SU-DHL-6 (cell line): Measurements from ENCODE around the gene DSG4.

Experiments
- H2AFZ ChIP-seq: fragments of 200-600 bp; sonication (generic); 2 replicates; pipeline ENCODE4 v1.6.1; 2014; ENCODE audit warnings: low read depth, mild to moderate bottlenecking, moderate library complexity, mixed read lengths, antibody characterized with exemption, low read length; ENCODE audit not compliant: severe bottlenecking
- H3F3A ChIP-seq: fragments of 200-600 bp; shearing (Covaris generic); 2 replicates; pipeline ENCODE4 v1.6.0; 2016; ENCODE audit warnings: antibody characterized with exemption, mild to moderate bottlenecking; ENCODE audit not compliant: insufficient read depth
- H3K27ac ChIP-seq: fragments of 200-600 bp; sonication (generic); 2 replicates; pipeline ENCODE4 v1.5.1; 2016; ENCODE audit warnings: low read depth, mild to moderate bottlenecking, low read length, moderate library complexity, mixed read lengths
- H3K27me3 ChIP-seq: fragments of 200-600 bp; sonication (generic), shearing (Covaris generic); 2 replicates; pipeline ENCODE4 v1.6.0; 2014; ENCODE audit warnings: mild to moderate bottlenecking, low read length
- H3K36me3 ChIP-seq: fragments of 200-600 bp; sonication (generic); 2 replicates; pipeline ENCODE4 v1.6.1; 2014; ENCODE audit warnings: mild to moderate bottlenecking, low read length, mixed read lengths
- H3K4me2 ChIP-seq: fragments of 300-600, 200-600 bp; shearing (Covaris generic), sonication (generic); 2 replicates; pipeline ENCODE4 v1.6.0; 2014; ENCODE audit warnings: low read length, low read depth, mild to moderate bottlenecking; ENCODE audit not compliant: poor library complexity, severe bottlenecking
- H3K4me3 ChIP-seq: fragments of 200-600 bp; sonication (generic); 2 replicates; pipeline ENCODE4 v1.5.1; 2014; ENCODE audit warnings: antibody characterized with exemption, low read length, mild to moderate bottlenecking, mixed read lengths; ENCODE audit not compliant: insufficient read depth, poor library complexity, severe bottlenecking
- H3K79me2 ChIP-seq: fragments of 200-600 bp; sonication (generic); 2 replicates; pipeline ENCODE4 v1.6.1; 2014; ENCODE audit warnings: mild to moderate bottlenecking, low read length, moderate library complexity; ENCODE audit not compliant: insufficient read depth
- H3K9ac ChIP-seq: fragments of 200-600 bp; sonication (generic); 2 replicates; pipeline ENCODE4 v1.7.0; 2014; ENCODE audit warnings: mild to moderate bottlenecking, low read length
- H3K9me2 ChIP-seq: fragments of 200-600 bp; sonication (generic); replicated peaks from 2 replicates; pipeline ENCODE4 v1.6.1; 2014; ENCODE audit warnings: low read length; ENCODE audit not compliant: insufficient read depth
- H3K9me3 ChIP-seq: fragments of 200-600 bp; sonication (generic); 2 replicates; pipeline ENCODE4 v1.6.1; 2014; ENCODE audit warnings: low read length, mixed read lengths; ENCODE audit not compliant: insufficient read depth
- H4K20me1 ChIP-seq: fragments of 200-600 bp; sonication (generic); 2 replicates; pipeline ENCODE4 v1.6.1; 2014; ENCODE audit warnings: low read depth, mild to moderate bottlenecking, antibody characterized with exemption, low read length, moderate library complexity, mixed read lengths
- EZH2phosphoT487 ChIP-seq: fragments of 200-600 bp; sonication (generic), shearing (Covaris generic); conservative IDR thresholded peaks from 2 replicates; pipeline ENCODE4 v1.6.1; 2018; ENCODE audit warnings: mild to moderate bottlenecking, antibody characterized with exemption, low read length, moderate library complexity, mixed read lengths
- TF ChIP-seq, protein P1 (sequence below): fragments of 200-600 bp; sonication (generic); IDR thresholded peaks from one replicate; pipeline ENCODE4 v1.5.1; 2017; ENCODE audit warnings: antibody characterized with exemption, mild to moderate bottlenecking, low read length, moderate library complexity; ENCODE audit not compliant: insufficient read depth, poor library complexity, severe bottlenecking

Gene DSG4

DNA sequence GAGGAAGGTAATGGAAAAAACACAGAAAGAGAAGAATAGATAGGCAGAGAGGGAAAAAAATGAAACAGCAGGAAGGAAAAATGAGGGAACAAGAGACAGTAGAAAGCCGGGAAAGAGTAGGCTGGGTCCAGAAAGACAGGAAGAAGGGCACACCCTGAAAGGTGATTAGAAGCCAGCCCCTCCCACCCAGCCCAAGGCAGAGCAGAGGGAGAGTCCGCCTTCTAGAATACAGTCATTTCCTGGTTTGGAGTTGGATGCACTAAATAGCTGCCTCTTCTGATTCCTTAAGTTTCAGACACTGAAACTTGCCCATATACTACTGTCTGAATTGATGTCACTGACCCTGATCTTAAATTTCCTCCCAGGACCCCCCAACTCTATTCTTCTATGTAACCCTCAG lies 53.0 kb downstream of the DSG4 start:
- H4K20me1 ChIP-seq, result no peaks in the 10 kb centered on the region
- no peaks in the 10 kb centered on the region for H3K9me3 ChIP-seq
- H3K27ac ChIP-seq, result no peak overlapping the region
- no peaks in the 10 kb centered on the region for H3K27me3 ChIP-seq
- H3K4me2 ChIP-seq, result no peak overlapping the region
- no peaks in the 10 kb centered on the region for H3K9me2 ChIP-seq
- no peak overlapping the region for H3K4me3 ChIP-seq
- H3K9ac ChIP-seq, result no peak overlapping the region
- no peaks in the 10 kb centered on the region for H3K79me2 ChIP-seq
- TF ChIP-seq, protein P1, sequence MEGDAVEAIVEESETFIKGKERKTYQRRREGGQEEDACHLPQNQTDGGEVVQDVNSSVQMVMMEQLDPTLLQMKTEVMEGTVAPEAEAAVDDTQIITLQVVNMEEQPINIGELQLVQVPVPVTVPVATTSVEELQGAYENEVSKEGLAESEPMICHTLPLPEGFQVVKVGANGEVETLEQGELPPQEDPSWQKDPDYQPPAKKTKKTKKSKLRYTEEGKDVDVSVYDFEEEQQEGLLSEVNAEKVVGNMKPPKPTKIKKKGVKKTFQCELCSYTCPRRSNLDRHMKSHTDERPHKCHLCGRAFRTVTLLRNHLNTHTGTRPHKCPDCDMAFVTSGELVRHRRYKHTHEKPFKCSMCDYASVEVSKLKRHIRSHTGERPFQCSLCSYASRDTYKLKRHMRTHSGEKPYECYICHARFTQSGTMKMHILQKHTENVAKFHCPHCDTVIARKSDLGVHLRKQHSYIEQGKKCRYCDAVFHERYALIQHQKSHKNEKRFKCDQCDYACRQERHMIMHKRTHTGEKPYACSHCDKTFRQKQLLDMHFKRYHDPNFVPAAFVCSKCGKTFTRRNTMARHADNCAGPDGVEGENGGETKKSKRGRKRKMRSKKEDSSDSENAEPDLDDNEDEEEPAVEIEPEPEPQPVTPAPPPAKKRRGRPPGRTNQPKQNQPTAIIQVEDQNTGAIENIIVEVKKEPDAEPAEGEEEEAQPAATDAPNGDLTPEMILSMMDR, result no peak
- TF ChIP-seq EZH2phosphoT487, result no peak
- no peak overlapping the region for H2AFZ ChIP-seq
- H3F3A ChIP-seq, result no peaks in the 10 kb centered on the region
- no peaks in the 10 kb centered on the region for H3K36me3 ChIP-seq

DNA sequence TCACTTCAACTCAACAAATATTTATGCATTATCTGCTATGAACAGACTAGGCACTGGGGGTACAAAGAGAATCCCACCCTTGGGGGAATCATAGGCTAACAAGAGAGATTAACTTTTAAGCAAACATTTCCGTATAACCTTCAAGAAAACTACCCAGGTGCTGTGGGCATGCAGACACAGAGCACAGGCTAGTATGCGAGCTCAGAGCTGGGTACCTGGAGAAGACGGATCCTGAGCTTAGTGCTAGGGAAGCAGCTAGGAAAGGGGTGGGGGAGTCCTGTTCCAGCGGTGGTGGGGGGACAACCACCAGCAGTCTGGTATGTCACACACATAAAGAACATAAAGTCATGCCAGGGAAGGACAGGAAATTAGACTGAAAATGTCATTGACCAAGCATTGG lies 53.5 kb downstream of the DSG4 start:
- Histone ChIP-seq H3F3A (no peaks in the 10 kb centered on the region), H3K79me2 (no peaks in the 10 kb centered on the region), H3K9me2 (no peaks in the 10 kb centered on the region), H3K9ac (no peak overlapping the region), H3K9me3 (no peaks in the 10 kb centered on the region), H3K4me3 (no peak overlapping the region), H3K27ac (no peak overlapping the region), H2AFZ (no peak overlapping the region), H4K20me1 (no peaks in the 10 kb centered on the region), H3K36me3 (no peaks in the 10 kb centered on the region), H3K4me2 (no peak overlapping the region), H3K27me3 (no peaks in the 10 kb centered on the region)
- TF ChIP-seq, protein P1, result no peak
- no peak for TF ChIP-seq EZH2phosphoT487

DNA sequence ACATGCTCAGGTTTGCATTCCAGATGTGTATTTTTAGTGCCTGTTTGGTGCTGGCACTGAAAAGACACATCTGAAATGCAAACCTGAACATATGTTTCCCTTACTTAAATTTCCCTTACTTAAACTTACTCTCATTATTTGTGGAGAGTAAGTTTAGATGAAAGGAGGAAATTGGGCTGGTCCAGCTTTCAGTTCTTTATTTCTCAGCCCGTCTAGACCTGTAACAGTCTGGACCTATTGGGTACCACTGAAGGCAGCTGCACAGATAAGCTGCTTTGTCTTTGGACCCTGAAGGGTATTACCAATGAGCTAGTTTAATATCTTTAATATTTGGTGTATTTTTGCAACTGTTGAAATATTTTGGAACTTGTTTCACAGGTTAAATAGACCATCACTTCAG lies 54.0 kb downstream of the DSG4 start:
- Histone ChIP-seq H3K27me3 (no peaks in the 10 kb centered on the region), H3K79me2 (no peaks in the 10 kb centered on the region), H3K4me3 (no peak overlapping the region), H3K9me3 (no peaks in the 10 kb centered on the region), H3K36me3 (no peaks in the 10 kb centered on the region), H4K20me1 (no peaks in the 10 kb centered on the region), H2AFZ (no peak overlapping the region), H3K9ac (no peak overlapping the region), H3K27ac (no peak overlapping the region), H3K9me2 (no peaks in the 10 kb centered on the region), H3K4me2 (no peak overlapping the region), H3F3A (no peaks in the 10 kb centered on the region)
- TF ChIP-seq, protein P1, result no peak
- TF ChIP-seq EZH2phosphoT487, result no peak
